Left kidney (tissue), 2 donors: ENCODE measurements around the gene NDUFB1. TPM values are rescaled to one million over a fixed set of nuclear protein-coding genes. Genes with fewer than 3 reads are reported as not detected.

Source experiments
- DNase-seq: peaks from one replicate; pipeline ENCODE4 v3.0.0-alpha.2; 2013
- polyA plus RNA-seq: library from polyadenylated mRNA; unstranded; fragments of 120-200 nt; gene quantifications from one replicate; pipeline ENCODE4 v1.2.1, GENCODE V29; 2013; ENCODE audit not compliant: insufficient read length

The NDUFB1 gene
- polyA plus RNA-seq, 1 donor = 170 TPM

- no peak for DNase-seq
Measured at GRCh38 chr14:92105073-92105892, 16.2 kb downstream of the NDUFB1 start.

- no peak for DNase-seq
Measured at GRCh38 chr14:92103363-92103989, 18.0 kb downstream of the NDUFB1 start.

- DNase-seq = no peak
Measured at GRCh38 chr14:92099802-92100201, 21.7 kb downstream of the NDUFB1 start.

GRCh38 chr14:92093320-92093719 lies 28.2 kb downstream of the NDUFB1 start:
- no peak for DNase-seq

GRCh38 chr14:92088494-92088893 lies 33.0 kb downstream of the NDUFB1 start:
- DNase-seq = no peak

GRCh38 chr14:92074555-92074954 lies 47.0 kb downstream of the NDUFB1 start:
- no peak for DNase-seq

Other genes with a start within 250 kb of the NDUFB1 start
- 138 TPM for gene FBLN5, start 174.0 kb downstream of the NDUFB1 start, polyA plus RNA-seq
- 45.8 TPM for gene TRIP11, start 81.6 kb downstream of the NDUFB1 start, polyA plus RNA-seq
- 41.6 TPM for gene ATXN3, start 15.1 kb downstream of the NDUFB1 start, polyA plus RNA-seq
- 71.8 TPM for gene CPSF2, start 263 bp upstream of the NDUFB1 start, polyA plus RNA-seq
- 0.25 TPM for gene SLC24A4, start 201.5 kb upstream of the NDUFB1 start, polyA plus RNA-seq